IPS-18a (cell line): ENCODE data around the gene CATSPERZ.
"Not testable (repeated sequence)": the region's sequence is repeated elsewhere in the genome, so short reads cannot be mapped to it uniquely, and the experiment has no call there.

Source experiments
- H3K27ac ChIP-seq: one replicate; pipeline ENCODE4 v1.5.1; 2013; ENCODE audit warnings: low read length
- H3K27me3 ChIP-seq: one replicate; pipeline ENCODE4 v1.6.1; 2013; ENCODE audit warnings: mild to moderate bottlenecking, low read length; ENCODE audit not compliant: control insufficient read depth, insufficient read depth
- H3K36me3 ChIP-seq: one replicate; pipeline ENCODE4 v1.6.1; 2013; ENCODE audit warnings: low read depth, low read length; ENCODE audit not compliant: control insufficient read depth
- H3K4me1 ChIP-seq: one replicate; pipeline ENCODE4 v1.6.1; 2013; ENCODE audit warnings: low read depth, low read length; ENCODE audit not compliant: control insufficient read depth
- H3K4me3 ChIP-seq: one replicate; pipeline ENCODE4 v1.5.1; 2013; ENCODE audit warnings: low read length
- H3K9ac ChIP-seq: one replicate; pipeline ENCODE4 v1.6.1; 2013; ENCODE audit warnings: mild to moderate bottlenecking, low read length, moderate library complexity
- H3K9me3 ChIP-seq: one replicate; pipeline ENCODE4 v1.6.1; 2013; ENCODE audit warnings: low read depth, low read length; ENCODE audit not compliant: control insufficient read depth

CATSPERZ gene

GRCh38 chr11:64321026-64321425 lies 20.9 kb downstream of the CATSPERZ start:
- H3K27ac ChIP-seq = no peak overlapping the region
- H3K4me1 ChIP-seq = peaks cover 6% of the 10 kb centered on the region
- peaks cover 14% of the 10 kb centered on the region for H3K36me3 ChIP-seq
- H3K4me3 ChIP-seq = no peak overlapping the region
- no peak overlapping the region for H3K9ac ChIP-seq
- no peaks in the 10 kb centered on the region for H3K9me3 ChIP-seq
- H3K27me3 ChIP-seq = no peaks in the 10 kb centered on the region

GRCh38 chr11:64321533-64321932 lies 21.4 kb downstream of the CATSPERZ start:
- no peak overlapping the region for H3K9ac ChIP-seq

GRCh38 chr11:64322925-64323260 lies 22.7 kb downstream of the CATSPERZ start:
- Histone ChIP-seq H3K27me3 (no peaks in the 10 kb centered on the region), H3K4me3 (no peak overlapping the region), H3K9me3 (no peaks in the 10 kb centered on the region), H3K4me1 (peaks cover 6% of the 10 kb centered on the region), H3K9ac (no peak overlapping the region), H3K27ac (no peak overlapping the region), H3K36me3 (peaks cover 11% of the 10 kb centered on the region)

More at GRCh38 chr11:64321533-64321932, 21.4 kb downstream of the CATSPERZ start:
- Histone ChIP-seq H3K36me3 (peaks cover 11% of the 10 kb centered on the region), H3K4me3 (no peak overlapping the region), H3K27me3 (no peaks in the 10 kb centered on the region), H3K4me1 (peaks cover 6% of the 10 kb centered on the region), H3K9me3 (no peaks in the 10 kb centered on the region), H3K27ac (no peak overlapping the region)

GRCh38 chr11:64323373-64323772 lies 23.2 kb downstream of the CATSPERZ start:
- H3K4me3 ChIP-seq = no peak overlapping the region
- no peaks in the 10 kb centered on the region for H3K27me3 ChIP-seq
- H3K27ac ChIP-seq = no peak overlapping the region
- no peak overlapping the region for H3K9ac ChIP-seq
- no peaks in the 10 kb centered on the region for H3K9me3 ChIP-seq
- H3K36me3 ChIP-seq = peaks cover 11% of the 10 kb centered on the region
- peaks cover 6% of the 10 kb centered on the region for H3K4me1 ChIP-seq

- not testable (repeated sequence) for H3K4me3 ChIP-seq, H3K4me1 ChIP-seq, H3K9ac ChIP-seq, H3K27me3 ChIP-seq, H3K27ac ChIP-seq, H3K9me3 ChIP-seq
- peaks cover 11% of the 10 kb centered on the region for H3K36me3 ChIP-seq
Measured at GRCh38 chr11:64323984-64324383, 23.8 kb downstream of the CATSPERZ start.

GRCh38 chr11:64324692-64325469 lies 24.7 kb downstream of the CATSPERZ start:
- Histone ChIP-seq H3K9ac (no peak overlapping the region), H3K27me3 (no peaks in the 10 kb centered on the region), H3K4me3 (no peak overlapping the region), H3K9me3 (no peaks in the 10 kb centered on the region), H3K27ac (no peak overlapping the region), H3K36me3 (peaks cover 11% of the 10 kb centered on the region), H3K4me1 (no peaks in the 10 kb centered on the region)

- H3K9ac ChIP-seq = no peak overlapping the region
- no peak overlapping the region for H3K27ac ChIP-seq
- H3K36me3 ChIP-seq = no peaks in the 10 kb centered on the region
- no peaks in the 10 kb centered on the region for H3K4me1 ChIP-seq
- no peaks in the 10 kb centered on the region for H3K27me3 ChIP-seq
- H3K4me3 ChIP-seq = no peak overlapping the region
- H3K9me3 ChIP-seq = no peaks in the 10 kb centered on the region
Measured at GRCh38 chr11:64327375-64327774, 27.2 kb downstream of the CATSPERZ start.

GRCh38 chr11:64327993-64328392 lies 27.8 kb downstream of the CATSPERZ start:
- no peak overlapping the region for H3K27ac ChIP-seq
- no peaks in the 10 kb centered on the region for H3K36me3 ChIP-seq
- no peak overlapping the region for H3K4me3 ChIP-seq
- H3K4me1 ChIP-seq = no peaks in the 10 kb centered on the region
- no peaks in the 10 kb centered on the region for H3K9me3 ChIP-seq
- no peak overlapping the region for H3K9ac ChIP-seq
- no peaks in the 10 kb centered on the region for H3K27me3 ChIP-seq

GRCh38 chr11:64330888-64331287 lies 30.7 kb downstream of the CATSPERZ start:
- Histone ChIP-seq H3K36me3 (no peaks in the 10 kb centered on the region), H3K27me3 (no peaks in the 10 kb centered on the region), H3K9ac (no peak overlapping the region), H3K27ac (no peak overlapping the region), H3K9me3 (no peaks in the 10 kb centered on the region), H3K4me1 (no peaks in the 10 kb centered on the region), H3K4me3 (no peak overlapping the region)

GRCh38 chr11:64331569-64332371 lies 31.6 kb downstream of the CATSPERZ start:
- H3K27ac ChIP-seq = no peak overlapping the region
- no peak overlapping the region for H3K4me3 ChIP-seq
- no peaks in the 10 kb centered on the region for H3K36me3 ChIP-seq
- H3K9me3 ChIP-seq = no peaks in the 10 kb centered on the region
- H3K9ac ChIP-seq = no peak overlapping the region
- H3K4me1 ChIP-seq = no peaks in the 10 kb centered on the region
- H3K27me3 ChIP-seq = no peaks in the 10 kb centered on the region

- no peaks in the 10 kb centered on the region for H3K9me3 ChIP-seq
- H3K27ac ChIP-seq = no peak overlapping the region
- H3K9ac ChIP-seq = no peak overlapping the region
- H3K4me1 ChIP-seq = no peaks in the 10 kb centered on the region
- no peaks in the 10 kb centered on the region for H3K36me3 ChIP-seq
- no peak overlapping the region for H3K4me3 ChIP-seq
- H3K27me3 ChIP-seq = no peaks in the 10 kb centered on the region
Measured at GRCh38 chr11:64333556-64333955, 33.4 kb downstream of the CATSPERZ start.
